ENCODE data around the gene MAPKAP1.

- TF ChIP-seq CTCF (IDR thresholded peaks at IDR 0.05) (no peak), ZFX (IDR thresholded peaks at IDR 0.05; ENCODE audit: borderline replicate concordance) (no peak)
These were observed 43.9 kb downstream of the MAPKAP1 start for GRCh38 chr9:125663127-125663526.

All from 22Rv1 (cell line).